ENCODE results near the gene CHN1. TPM values are rescaled to one million over a fixed set of nuclear protein-coding genes. Genes with fewer than 3 reads are reported as not detected.

Gene CHN1
- total RNA-seq, 1 donor from 2014 or later = 32.7 TPM

GRCh38 chr2:174925046-174925784 is 80.0 kb downstream of the CHN1 start:
- Mint-ChIP-seq H3K4me3 (no peak overlapping the region), H3K27ac (no peak overlapping the region), H3K27me3 (ENCODE audit: low read depth) (no peaks in the 10 kb centered on the region), H3K9me3 (peaks cover 11% of the 10 kb centered on the region), H3K4me1 (peaks cover 8% of the 10 kb centered on the region), H3K36me3 (peaks cover 33% of the 10 kb centered on the region)
- DNase-seq (ENCODE audit: low spot score in 2 of 2, unreplicated experiment in 2 of 2) = no peak
- TF ChIP-seq, protein P1, sequence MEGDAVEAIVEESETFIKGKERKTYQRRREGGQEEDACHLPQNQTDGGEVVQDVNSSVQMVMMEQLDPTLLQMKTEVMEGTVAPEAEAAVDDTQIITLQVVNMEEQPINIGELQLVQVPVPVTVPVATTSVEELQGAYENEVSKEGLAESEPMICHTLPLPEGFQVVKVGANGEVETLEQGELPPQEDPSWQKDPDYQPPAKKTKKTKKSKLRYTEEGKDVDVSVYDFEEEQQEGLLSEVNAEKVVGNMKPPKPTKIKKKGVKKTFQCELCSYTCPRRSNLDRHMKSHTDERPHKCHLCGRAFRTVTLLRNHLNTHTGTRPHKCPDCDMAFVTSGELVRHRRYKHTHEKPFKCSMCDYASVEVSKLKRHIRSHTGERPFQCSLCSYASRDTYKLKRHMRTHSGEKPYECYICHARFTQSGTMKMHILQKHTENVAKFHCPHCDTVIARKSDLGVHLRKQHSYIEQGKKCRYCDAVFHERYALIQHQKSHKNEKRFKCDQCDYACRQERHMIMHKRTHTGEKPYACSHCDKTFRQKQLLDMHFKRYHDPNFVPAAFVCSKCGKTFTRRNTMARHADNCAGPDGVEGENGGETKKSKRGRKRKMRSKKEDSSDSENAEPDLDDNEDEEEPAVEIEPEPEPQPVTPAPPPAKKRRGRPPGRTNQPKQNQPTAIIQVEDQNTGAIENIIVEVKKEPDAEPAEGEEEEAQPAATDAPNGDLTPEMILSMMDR (IDR thresholded peaks at IDR 0.05; ENCODE audit: unreplicated experiment) = no peak

DNA sequence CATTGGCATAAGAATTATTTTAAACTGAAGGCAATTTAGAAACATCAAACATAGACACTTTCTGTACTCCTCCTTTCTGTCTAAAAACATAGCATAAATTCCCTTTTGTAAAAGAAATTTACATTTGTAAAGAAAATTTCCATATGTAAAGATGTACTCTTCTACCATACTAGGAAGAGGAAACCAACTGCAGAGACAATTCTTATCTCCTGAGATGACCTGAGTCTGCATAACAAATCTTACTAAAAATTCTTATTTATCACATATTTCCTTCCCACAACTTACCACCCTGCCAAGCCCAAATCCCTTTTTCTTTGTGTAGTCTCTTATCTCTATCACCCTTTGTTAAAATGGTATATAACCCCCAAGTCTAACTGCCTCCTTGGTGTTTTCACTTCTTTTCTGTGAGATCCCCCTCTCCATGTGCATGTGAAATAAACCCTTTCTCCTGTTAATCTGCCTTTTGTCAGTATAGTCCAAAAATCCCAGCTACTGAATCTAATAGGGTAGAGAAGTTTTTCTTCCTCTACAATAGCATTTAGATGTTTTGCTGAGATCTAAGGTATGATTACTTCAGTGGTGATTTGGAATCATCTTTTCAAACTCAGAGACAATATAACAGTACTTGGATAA is 81.0 kb downstream of the CHN1 start:
- TF ChIP-seq, protein P1 (IDR thresholded peaks at IDR 0.05; ENCODE audit: unreplicated experiment) = no peak
- Mint-ChIP-seq H3K4me3 (no peak overlapping the region), H3K9me3 (peaks cover 11% of the 10 kb centered on the region), H3K4me1 (peaks cover 8% of the 10 kb centered on the region), H3K36me3 (peaks cover 32% of the 10 kb centered on the region), H3K27me3 (ENCODE audit: low read depth) (no peaks in the 10 kb centered on the region), H3K27ac (no peak overlapping the region)
- DNase-seq (ENCODE audit: low spot score in 2 of 2, unreplicated experiment in 2 of 2) = no peak

DNA sequence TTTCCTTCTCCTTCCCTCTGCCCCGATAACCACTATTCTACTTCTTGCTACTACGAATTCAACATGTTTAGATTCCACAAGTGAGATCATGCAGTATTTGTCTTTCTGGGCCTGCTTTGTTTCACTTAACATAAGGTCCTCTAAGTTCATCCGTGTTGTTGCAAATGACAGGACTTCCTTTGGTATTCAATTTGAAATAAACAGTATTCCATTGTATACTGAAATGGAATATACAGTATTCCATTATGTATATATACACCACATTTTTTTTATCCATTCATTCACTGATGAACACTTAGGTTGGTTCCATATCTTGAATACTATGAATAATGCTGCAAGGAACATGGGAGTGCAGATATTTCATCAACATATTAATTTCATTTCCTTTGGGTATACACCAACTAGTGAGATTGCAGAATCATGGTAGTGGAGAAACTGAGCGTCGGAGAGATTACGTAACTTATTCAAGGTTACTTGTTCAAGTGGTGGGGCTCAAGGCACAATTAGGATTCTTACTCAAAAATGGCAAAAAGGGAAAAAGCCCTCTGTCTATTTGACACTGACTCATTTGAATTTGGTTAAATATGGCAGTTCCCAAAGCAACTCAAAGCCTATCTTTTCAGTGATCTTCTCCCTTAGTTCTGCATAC is 85.1 kb downstream of the CHN1 start:
- Mint-ChIP-seq H3K27ac (no peak overlapping the region), H3K4me1 (no peaks in the 10 kb centered on the region)

GRCh38 chr2:174918886-174919526 is 86.2 kb downstream of the CHN1 start:
- Mint-ChIP-seq H3K36me3 (peaks cover 30% of the 10 kb centered on the region), H3K4me1 (no peaks in the 10 kb centered on the region), H3K4me3 (no peak overlapping the region), H3K9me3 (peaks cover 10% of the 10 kb centered on the region), H3K27ac (no peak overlapping the region), H3K27me3 (ENCODE audit: low read depth) (no peaks in the 10 kb centered on the region)
- TF ChIP-seq, protein P1 (IDR thresholded peaks at IDR 0.05; ENCODE audit: unreplicated experiment) = no peak
- DNase-seq (ENCODE audit: low spot score in 2 of 2, unreplicated experiment in 2 of 2) = no peak

More for the DNA sequence above, 85.1 kb downstream of the CHN1 start:
- H3K27me3 Mint-ChIP-seq (ENCODE audit: low read depth) = no peaks in the 10 kb centered on the region
- TF ChIP-seq, protein P1 (IDR thresholded peaks at IDR 0.05; ENCODE audit: unreplicated experiment) = no peak
- DNase-seq (ENCODE audit: low spot score in 2 of 2, unreplicated experiment in 2 of 2) = no peak
- peaks cover 33% of the 10 kb centered on the region for H3K36me3 Mint-ChIP-seq
- H3K4me3 Mint-ChIP-seq = no peak overlapping the region
- H3K9me3 Mint-ChIP-seq = peaks cover 15% of the 10 kb centered on the region

DNA sequence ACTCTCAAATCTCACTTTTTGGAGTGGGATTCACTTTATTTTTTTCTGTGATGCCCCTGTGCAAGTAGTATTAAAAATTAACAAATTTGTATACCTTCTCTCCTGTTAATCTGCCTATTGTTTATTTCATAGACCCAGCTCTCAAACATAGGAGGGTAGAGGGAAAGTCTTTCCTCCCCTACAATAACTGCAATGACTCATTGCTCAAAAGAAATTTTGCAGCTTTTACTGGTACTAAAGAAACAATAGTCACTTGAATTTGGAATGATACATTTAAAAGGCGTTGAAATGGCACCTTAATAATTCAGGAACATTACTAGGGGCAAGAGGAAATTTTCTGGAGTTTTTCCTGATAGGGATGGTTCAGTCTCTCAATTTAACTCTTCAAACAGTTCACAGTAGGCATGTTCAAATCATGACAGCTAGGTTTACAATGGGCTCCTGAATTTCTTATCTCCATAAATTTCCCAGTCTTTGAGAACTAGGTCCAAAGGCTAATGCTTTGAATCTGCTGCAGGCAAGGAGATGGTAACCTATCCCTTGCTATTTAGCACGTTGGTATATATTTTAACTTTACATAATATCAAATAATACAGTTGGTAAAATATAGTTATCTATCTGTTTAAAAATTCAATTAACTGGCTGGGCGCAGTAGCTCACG is 88.8 kb downstream of the CHN1 start:
- Mint-ChIP-seq H3K36me3 (peaks cover 33% of the 10 kb centered on the region), H3K4me1 (no peaks in the 10 kb centered on the region), H3K4me3 (no peak overlapping the region), H3K9me3 (peaks cover 4% of the 10 kb centered on the region), H3K27me3 (ENCODE audit: low read depth) (no peaks in the 10 kb centered on the region), H3K27ac (no peak overlapping the region)
- DNase-seq (ENCODE audit: low spot score in 2 of 2, unreplicated experiment in 2 of 2) = no peak
- TF ChIP-seq, protein P1 (IDR thresholded peaks at IDR 0.05; ENCODE audit: unreplicated experiment) = no peak
